PC-3 (cell line): ENCODE data around the gene DNAAF3. TPM values are rescaled to one million over a fixed set of nuclear protein-coding genes. Genes with fewer than 3 reads are reported as not detected.
A peak's percentile ranks its signal among the peaks of the same experiment; 100 is the strongest.

Experiments
- ATAC-seq: fragments of 200-7000 bp; cut with Tn5 transposase; 2 replicates; pipeline ENCODE4 v1.9.1; 2020; ENCODE audit warnings: mild to moderate bottlenecking, moderate library complexity
- BruUV-seq: library from RNA; stranded (reverse); fragments of 400-500 nt; replicated peaks from 2 replicates; lab custom pipeline; 2021; lab: Mats Ljungman, UMichigan
- CTCF ChIA-PET: fragments of 300-600 bp; sonication (Branson Sonifier 250); formaldehyde crosslinking; loops from one replicate; lab custom pipeline; 2022; ENCODE audit warnings: antibody characterized with exemption; lab: Charles Lee
- POLR2A ChIA-PET: fragments of 300-600 bp; sonication (Branson Sonifier 250); formaldehyde crosslinking; loops from one replicate; lab custom pipeline; 2022; ENCODE audit warnings: antibody characterized with exemption; ENCODE audit not compliant: unreplicated experiment; lab: Charles Lee
- DNase-seq: peaks from one replicate; pipeline ENCODE4 v3.0.0-alpha.2; 2015
- H2AFZ ChIP-seq: fragments of 300-600 bp; sonication (generic); 2 replicates; pipeline ENCODE4 v1.6.0; 2016; ENCODE audit warnings: antibody characterized with exemption, low read length
- H3F3A ChIP-seq: fragments of 300-600 bp; sonication (generic); one replicate; pipeline ENCODE4 v1.6.0; 2017; ENCODE audit warnings: antibody characterized with exemption, low read length, control low read depth, mild to moderate bottlenecking; ENCODE audit not compliant: unreplicated experiment
- H3K27ac ChIP-seq: fragments of 300-600 bp; sonication (generic); 2 replicates; pipeline ENCODE4 v1.5.1; 2016; ENCODE audit warnings: mild to moderate bottlenecking, low read length
- H3K27me3 ChIP-seq: fragments of 300-600 bp; sonication (generic); 2 replicates; pipeline ENCODE4 v1.6.1; 2016; ENCODE audit warnings: low read length, mixed read lengths
- H3K36me3 ChIP-seq: fragments of 300-600 bp; sonication (generic); 2 replicates; pipeline ENCODE4 v1.6.1; 2016; ENCODE audit warnings: low read depth, mixed run types, low read length, mixed read lengths
- H3K4me1 ChIP-seq: fragments of 300-600 bp; sonication (generic); 2 replicates; pipeline ENCODE4 v1.5.1; 2016; ENCODE audit warnings: low read length; ENCODE audit not compliant: insufficient read depth
- H3K4me2 ChIP-seq: fragments of 300-600 bp; sonication (generic); 2 replicates; pipeline ENCODE4 v1.6.0; 2016; ENCODE audit warnings: low read length
- H3K4me3 ChIP-seq: fragments of 300-600 bp; sonication (generic); 2 replicates; pipeline ENCODE4 v1.5.1; 2016; ENCODE audit warnings: mild to moderate bottlenecking, low read length, mixed read lengths
- H3K79me2 ChIP-seq: fragments of 300-600 bp; sonication (generic); 2 replicates; pipeline ENCODE4 v1.6.1; 2017; ENCODE audit warnings: low read length, mixed read lengths
- H3K9ac ChIP-seq: fragments of 300-600 bp; sonication (generic); 2 replicates; pipeline ENCODE4 v1.6.0; 2016; ENCODE audit warnings: mild to moderate bottlenecking, low read length
- H3K9me2 ChIP-seq: fragments of 300-600 bp; sonication (generic); replicated peaks from 2 replicates; pipeline ENCODE4 v1.6.1; 2016; ENCODE audit warnings: mixed run types, low read length, mixed read lengths
- H3K9me3 ChIP-seq: fragments of 300-600 bp; sonication (generic); 2 replicates; pipeline ENCODE4 v1.6.1; 2016; ENCODE audit warnings: low read length, mixed read lengths
- H4K20me1 ChIP-seq: fragments of 300-600 bp; sonication (generic); 2 replicates; pipeline ENCODE4 v1.6.1; 2016; ENCODE audit warnings: low read length, mixed read lengths
- CTCF ChIP-seq: fragments of 300-600 bp; sonication (generic); conservative IDR thresholded peaks from 2 replicates; pipeline ENCODE4 v1.5.1; 2017; ENCODE audit warnings: antibody characterized with exemption, low read depth, mild to moderate bottlenecking, low read length
- EZH2 ChIP-seq: fragments of 300-600 bp; sonication (generic); IDR thresholded peaks from one replicate; pipeline ENCODE4 v1.6.1; 2017; ENCODE audit warnings: antibody characterized with exemption, mild to moderate bottlenecking, low read length; ENCODE audit not compliant: unreplicated experiment
- EZH2phosphoT487 ChIP-seq: fragments of 300-600 bp; sonication (generic); IDR thresholded peaks from 2 replicates; pipeline ENCODE4 v1.6.1; 2018; ENCODE audit warnings: mild to moderate bottlenecking, antibody characterized with exemption, low read length, borderline replicate concordance
- intact Hi-C: fragments of 100-400 bp; cut with micrococcal nuclease; formaldehyde crosslinking; loops from 2 replicates; pipeline ENCODE4 v1.9.0; 2023
- total RNA-seq: library from RNA; depleted of rRNA; stranded (reverse); fragments of >200 nt; gene quantifications from 2 replicates; pipeline ENCODE4 v1.2.3, GENCODE V29; 2014

The DNAAF3 gene
- total RNA-seq, 1 experiment from 2014 or later: 30.0 TPM

GRCh38 chr19:55181740-55182139 lies 15.3 kb upstream of the DNAAF3 start:
- Histone ChIP-seq H3K9me2 (no peaks in the 10 kb centered on the region), H3K4me1 (peaks cover 9% of the 10 kb centered on the region), H2AFZ (no peak overlapping the region), H3K9ac (no peak overlapping the region), H3K27ac (no peak overlapping the region), H4K20me1 (no peaks in the 10 kb centered on the region), H3K4me3 (no peak overlapping the region), H3K79me2 (no peaks in the 10 kb centered on the region), H3F3A (no peaks in the 10 kb centered on the region), H3K4me2 (no peak overlapping the region), H3K27me3 (peaks cover 22% of the 10 kb centered on the region), H3K9me3 (no peaks in the 10 kb centered on the region), H3K36me3 (no peaks in the 10 kb centered on the region)
- no peak for ATAC-seq
- TF ChIP-seq CTCF: no peak
- TF ChIP-seq EZH2phosphoT487: no peak
- no peak for TF ChIP-seq EZH2
- no peak for DNase-seq
- ChIA-PET POLR2A (interaction anchor here (0.6 kb wide), 1 partner anchor 294 kb away, joined by 3 read pairs; no protein-coding TSS in a partner anchor), CTCF (no interaction called here)
- no TSS peak for BruUV-seq
- intact Hi-C loops: no loop called here

DNA sequence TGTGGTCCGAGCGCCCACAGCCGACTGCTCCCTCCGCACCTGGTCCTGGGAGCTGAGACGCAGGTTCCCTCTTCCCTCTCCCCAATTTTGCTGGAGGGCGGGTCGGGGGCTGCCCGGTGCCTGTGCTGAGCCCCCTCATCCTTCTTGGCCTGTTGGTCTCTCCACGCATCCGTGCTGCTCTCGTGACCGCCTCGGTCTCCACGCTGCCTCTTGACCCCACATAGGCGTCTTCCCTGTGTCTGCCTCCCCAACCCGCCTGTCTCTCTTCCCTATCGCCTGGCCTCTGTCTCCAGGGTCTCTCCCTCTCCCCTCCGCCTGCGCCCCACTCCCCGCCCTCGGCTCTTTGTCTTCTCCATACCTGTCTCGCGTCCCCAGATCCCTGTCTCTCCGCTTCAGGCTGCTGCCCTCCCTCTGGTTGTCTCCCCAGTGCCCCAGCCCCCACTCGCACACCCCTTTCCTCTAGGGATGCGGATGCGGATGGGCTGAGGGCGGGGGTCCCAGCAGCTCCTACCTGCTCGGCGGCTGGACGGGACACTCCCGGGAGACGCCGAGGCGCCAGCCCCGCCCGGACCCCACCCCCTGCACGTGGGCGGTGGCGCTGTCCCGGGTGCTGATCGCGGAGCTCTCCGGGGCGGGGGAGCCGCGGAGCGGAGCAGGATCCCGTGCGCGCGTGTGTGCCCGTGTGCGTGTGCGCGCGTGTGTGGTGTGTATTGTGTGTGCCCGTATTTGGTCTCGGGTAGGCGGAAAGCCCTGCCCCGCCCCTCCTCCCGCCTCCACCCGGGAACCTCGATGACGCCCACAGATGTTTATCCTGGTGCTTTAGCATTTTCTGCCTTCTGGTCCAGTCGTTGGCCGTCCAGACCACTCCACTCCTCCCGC lies 13.4 kb upstream of the DNAAF3 start, which contains the start of gene SYT5:
Gene SYT5 (minus strand): TSS at position 684 of the 879 bp plus-strand sequence. CDS start 1,248 bp downstream, outside the sequence.
- no TSS peak for BruUV-seq
- Histone ChIP-seq H3K9ac (no peak within 1 kb of the TSS), H3K36me3 (no peaks in the 10 kb centered on the region), H3K4me2 (peak within 1 kb of the TSS; percentile 57), H3K4me3 (no peak within 1 kb of the TSS), H3K27ac (no peak within 1 kb of the TSS), H3F3A (no peaks in the 10 kb centered on the region), H3K9me3 (no peaks in the 10 kb centered on the region), H4K20me1 (no peaks in the 10 kb centered on the region), H3K27me3 (peaks cover 22% of the 10 kb centered on the region), H3K9me2 (no peaks in the 10 kb centered on the region), H3K79me2 (no peaks in the 10 kb centered on the region), H3K4me1 (peaks cover 9% of the 10 kb centered on the region), H2AFZ (0 out of 2 replicates have a peak within 1 kb of the TSS, but pooled peaks have one; percentile 7)
- ChIA-PET CTCF (no interaction called here), POLR2A (no interaction called here)
- DNase-seq (peak; percentile 64), ATAC-seq (peak; percentile 69)
- no peak for TF ChIP-seq CTCF
- no peak for TF ChIP-seq EZH2phosphoT487
- no peak for TF ChIP-seq EZH2
- intact Hi-C loops: no loop called here
